ENCODE data around the gene HIPK4. TPM values are rescaled to one million over a fixed set of nuclear protein-coding genes. Genes with fewer than 3 reads are reported as not detected.

Gene HIPK4
- total and polyA plus RNA-seq, 2 of the 8 experiments (the other 6 are each of a cell fraction or from before 2014, with no cell fraction given) = 0.15 to 0.57 TPM

DNA sequence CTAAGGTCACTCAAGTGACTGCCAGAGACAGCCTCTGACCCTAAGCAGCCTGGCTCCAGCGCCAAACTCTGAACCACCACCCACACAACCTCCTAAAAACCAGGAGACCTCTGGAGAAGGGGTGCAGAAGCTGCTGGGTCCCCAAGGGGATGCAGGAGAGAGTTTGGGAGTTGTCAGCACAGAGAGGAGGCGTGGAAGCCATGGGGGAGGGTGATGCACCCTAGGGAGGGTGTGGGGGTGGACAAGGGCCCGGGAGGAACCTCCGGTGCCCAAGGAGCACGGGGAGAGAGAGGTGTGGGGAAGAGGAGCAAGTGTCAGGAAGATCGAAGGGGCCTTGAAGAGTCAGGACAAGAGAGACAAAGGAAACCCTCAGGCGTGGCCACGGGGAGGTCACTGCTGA lies 2.1 kb upstream of the HIPK4 start:
- POLR2A ChIA-PET (ENCODE audit: partially characterized antibody) = interaction anchor here (0.6 kb wide), 1 partner anchor 57 kb away, joined by 3 read pairs; no protein-coding TSS in a partner anchor
- no peak overlapping the region for H4K91ac ChIP-seq (replicated peaks; ENCODE audit: insufficient read length, low read length)
- WGBS, 2 experiments (ENCODE audit: extremely low coverage in 1 of 2, insufficient coverage in 1 of 2, insufficient read length in 1 of 2, insufficient replicate concordance in 2 of 2, low coverage in 1 of 2, low lambda C conversion rate in 2 of 2, missing lambda C conversion rate in 1 of 2) = 86% methylated on average over 8 of the region's 8 CpGs; no CpG with 5 or more reads in 1 of the 2 experiments
- H2AFZ ChIP-seq (ENCODE audit: low read length) = no peak overlapping the region
- H3K36me3 ChIP-seq (ENCODE audit: control insufficient read depth in 2 of 4, insufficient read depth in 4 of 4, low read length in 3 of 4) = no peaks in the 10 kb centered on the region
- DNase-seq (ENCODE audit: low read depth in 1 of 2, low spot score in 2 of 2) = no peak
- no peak overlapping the region for H4K5ac ChIP-seq (ENCODE audit: insufficient read length, low read depth, low read length)
- H3K79me1 ChIP-seq (ENCODE audit: low read depth, low read length) = no peaks in the 10 kb centered on the region
- no peak overlapping the region for H3K14ac ChIP-seq (ENCODE audit: insufficient read length)
- H3K4me1 ChIP-seq (replicated peaks in 1 of 4; ENCODE audit: control insufficient read depth in 3 of 4, insufficient read depth in 4 of 4, low read length in 3 of 4) = peaks cover 0 to 4% (median 3%) of the 10 kb centered on the region in 4 experiments; a peak in 3 of 7 replicates
- H3K4ac ChIP-seq (replicated peaks; ENCODE audit: insufficient read length, low read depth, low read length) = no peak overlapping the region
- H2BK20ac ChIP-seq (ENCODE audit: low read length) = no peak overlapping the region
- no peak overlapping the region for H3K56ac ChIP-seq (replicated peaks; ENCODE audit: insufficient read length, low read depth, low read length)
- no peak overlapping the region for H2AK5ac ChIP-seq (ENCODE audit: low read depth, low read length)
- H2BK120ac ChIP-seq (replicated peaks; ENCODE audit: low read depth, low read length) = no peak overlapping the region
- no peak overlapping the region for H3K4me2 ChIP-seq (ENCODE audit: insufficient read depth in 1 of 2, low read depth in 2 of 2, low read length in 2 of 2)
- no peak overlapping the region for H3K4me3 ChIP-seq (ENCODE audit: extremely low read depth in 1 of 4, insufficient read depth in 2 of 4, low read depth in 3 of 4, low read length in 4 of 4)
- H4K20me1 ChIP-seq (replicated peaks in 1 of 2; ENCODE audit: control insufficient read depth in 1 of 2, insufficient read depth in 2 of 2, low read length in 2 of 2) = no peaks in the 10 kb centered on the region
- no peaks in the 10 kb centered on the region for H3K27me3 ChIP-seq (replicated peaks in 1 of 4; ENCODE audit: control insufficient read depth in 3 of 4, extremely low read depth in 1 of 4, insufficient read depth in 3 of 4, low read length in 3 of 4)
- H3K79me2 ChIP-seq (ENCODE audit: control insufficient read depth in 1 of 2, insufficient read depth in 2 of 2, low read length in 2 of 2) = no peaks in the 10 kb centered on the region
- H4K8ac ChIP-seq (ENCODE audit: extremely low read depth, insufficient read depth, low read length) = no peak overlapping the region
- no peak overlapping the region for H2BK12ac ChIP-seq (ENCODE audit: low read depth, low read length)
- H3K23me2 ChIP-seq (ENCODE audit: low read depth, low read length) = no peaks in the 10 kb centered on the region
- no peak overlapping the region for H3K9ac ChIP-seq (replicated peaks in 1 of 4; ENCODE audit: extremely low read depth in 1 of 4, low read depth in 3 of 4, low read length in 3 of 4)
- no peak overlapping the region for H3K23ac ChIP-seq (ENCODE audit: insufficient read length)
- no peak overlapping the region for H3K18ac ChIP-seq (ENCODE audit: extremely low read depth, low read length)
- no peak overlapping the region for H3K27ac ChIP-seq (ENCODE audit: low read depth, low read length)
- peak overlapping the region; percentile 46; the same call in 1 of the 2 replicates for H2BK15ac ChIP-seq (ENCODE audit: low read length)
- CTCF ChIA-PET (ENCODE audit: partially characterized antibody) = interaction anchor here (1.1 kb wide), 2 partner anchors 10 to 555 kb away, joined by 3 read pairs; no protein-coding TSS in a partner anchor
- no peak overlapping the region; the same call in 1 of the 2 replicates for H2BK5ac ChIP-seq (ENCODE audit: low read depth, low read length)
- FAIRE-seq = no peak
- H3K9me3 ChIP-seq (ENCODE audit: insufficient read depth in 2 of 2, low read depth in 1 of 2, low read length in 1 of 2) = no peaks in the 10 kb centered on the region
- no peak for TF ChIP-seq TCF12 (IDR thresholded peaks at IDR 0.05; ENCODE audit: low read depth, low read length)
- TF ChIP-seq SIN3A (conservative IDR thresholded peaks at IDR 0.05 in 1 of 2, IDR thresholded peaks at IDR 0.05 in 1 of 2; ENCODE audit: low read depth in 1 of 2, low read length in 2 of 2) = no peak
- TF ChIP-seq SIX5 (IDR thresholded peaks at IDR 0.05; ENCODE audit: low read depth, low read length) = no peak
- no peak for TF ChIP-seq KDM1A (IDR thresholded peaks at IDR 0.05; ENCODE audit: borderline replicate concordance, low read length)
- TF ChIP-seq, protein P1, sequence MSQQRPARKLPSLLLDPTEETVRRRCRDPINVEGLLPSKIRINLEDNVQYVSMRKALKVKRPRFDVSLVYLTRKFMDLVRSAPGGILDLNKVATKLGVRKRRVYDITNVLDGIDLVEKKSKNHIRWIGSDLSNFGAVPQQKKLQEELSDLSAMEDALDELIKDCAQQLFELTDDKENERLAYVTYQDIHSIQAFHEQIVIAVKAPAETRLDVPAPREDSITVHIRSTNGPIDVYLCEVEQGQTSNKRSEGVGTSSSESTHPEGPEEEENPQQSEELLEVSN (IDR thresholded peaks at IDR 0.05) = no peak
- TF ChIP-seq, protein P2, sequence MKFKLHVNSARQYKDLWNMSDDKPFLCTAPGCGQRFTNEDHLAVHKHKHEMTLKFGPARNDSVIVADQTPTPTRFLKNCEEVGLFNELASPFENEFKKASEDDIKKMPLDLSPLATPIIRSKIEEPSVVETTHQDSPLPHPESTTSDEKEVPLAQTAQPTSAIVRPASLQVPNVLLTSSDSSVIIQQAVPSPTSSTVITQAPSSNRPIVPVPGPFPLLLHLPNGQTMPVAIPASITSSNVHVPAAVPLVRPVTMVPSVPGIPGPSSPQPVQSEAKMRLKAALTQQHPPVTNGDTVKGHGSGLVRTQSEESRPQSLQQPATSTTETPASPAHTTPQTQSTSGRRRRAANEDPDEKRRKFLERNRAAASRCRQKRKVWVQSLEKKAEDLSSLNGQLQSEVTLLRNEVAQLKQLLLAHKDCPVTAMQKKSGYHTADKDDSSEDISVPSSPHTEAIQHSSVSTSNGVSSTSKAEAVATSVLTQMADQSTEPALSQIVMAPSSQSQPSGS (IDR thresholded peaks at IDR 0.05; ENCODE audit: low read length) = no peak
- no peak for TF ChIP-seq CTBP2 (IDR thresholded peaks at IDR 0.05; ENCODE audit: borderline replicate concordance, insufficient read depth, insufficient read length, low read length)
- TF ChIP-seq CHD2 (IDR thresholded peaks at IDR 0.05; ENCODE audit: low read length) = no peak
- no peak for TF ChIP-seq EZH2 (IDR thresholded peaks at IDR 0.05; ENCODE audit: low read depth, low read length, severe bottlenecking)
- TF ChIP-seq SP4 (IDR thresholded peaks at IDR 0.05; ENCODE audit: low read length) = no peak
- no peak for TF ChIP-seq GTF2F1 (IDR thresholded peaks at IDR 0.05; ENCODE audit: borderline replicate concordance, low read depth, low read length)

Data from H1 (cell line).